ENCODE data around the gene EPHX1.

- TF ChIP-seq CTCF (conservative IDR thresholded peaks at IDR 0.05; ENCODE audit: low read depth, low read length) = no peak
- no peak for TF ChIP-seq EZH2 (IDR thresholded peaks at IDR 0.05; ENCODE audit: low read length, unreplicated experiment)
- no peak for TF ChIP-seq EZH2phosphoT487 (IDR thresholded peaks at IDR 0.05; ENCODE audit: borderline replicate concordance, low read length)
Observed at GRCh38 chr1:225861834-225862580, 52.1 kb downstream of the EPHX1 start.
